ENCODE data around the gene ELMO1.

DNA sequence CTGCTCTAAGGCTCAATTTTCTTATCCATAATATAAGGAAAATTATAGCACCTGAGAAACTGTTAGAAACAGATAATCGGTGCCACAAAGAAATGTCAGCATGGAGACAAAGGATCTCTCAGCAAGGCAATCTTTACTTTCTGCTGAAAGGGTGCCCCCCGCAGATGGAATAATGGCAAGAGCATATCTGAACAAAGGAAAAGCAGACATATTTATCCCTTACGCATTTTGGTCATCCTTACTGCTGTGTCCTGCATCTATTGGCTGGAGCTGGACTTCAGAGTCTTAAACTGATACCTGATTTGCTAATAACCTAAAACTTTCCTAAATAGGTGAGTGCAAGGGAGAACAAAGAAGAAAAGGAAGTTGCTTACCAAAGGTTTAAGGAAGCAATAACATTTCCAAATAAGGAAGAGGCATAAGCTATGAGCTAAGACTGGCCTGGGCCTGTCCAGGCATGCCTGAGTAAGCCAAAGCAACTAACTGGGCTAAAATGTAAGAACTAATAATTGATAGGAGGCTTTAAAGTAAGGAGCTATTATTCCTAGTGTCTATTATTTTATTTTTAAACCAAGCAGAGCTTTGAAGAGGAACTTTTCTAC lies 39.6 kb upstream of the ELMO1 start:
- TF ChIP-seq, protein P1, sequence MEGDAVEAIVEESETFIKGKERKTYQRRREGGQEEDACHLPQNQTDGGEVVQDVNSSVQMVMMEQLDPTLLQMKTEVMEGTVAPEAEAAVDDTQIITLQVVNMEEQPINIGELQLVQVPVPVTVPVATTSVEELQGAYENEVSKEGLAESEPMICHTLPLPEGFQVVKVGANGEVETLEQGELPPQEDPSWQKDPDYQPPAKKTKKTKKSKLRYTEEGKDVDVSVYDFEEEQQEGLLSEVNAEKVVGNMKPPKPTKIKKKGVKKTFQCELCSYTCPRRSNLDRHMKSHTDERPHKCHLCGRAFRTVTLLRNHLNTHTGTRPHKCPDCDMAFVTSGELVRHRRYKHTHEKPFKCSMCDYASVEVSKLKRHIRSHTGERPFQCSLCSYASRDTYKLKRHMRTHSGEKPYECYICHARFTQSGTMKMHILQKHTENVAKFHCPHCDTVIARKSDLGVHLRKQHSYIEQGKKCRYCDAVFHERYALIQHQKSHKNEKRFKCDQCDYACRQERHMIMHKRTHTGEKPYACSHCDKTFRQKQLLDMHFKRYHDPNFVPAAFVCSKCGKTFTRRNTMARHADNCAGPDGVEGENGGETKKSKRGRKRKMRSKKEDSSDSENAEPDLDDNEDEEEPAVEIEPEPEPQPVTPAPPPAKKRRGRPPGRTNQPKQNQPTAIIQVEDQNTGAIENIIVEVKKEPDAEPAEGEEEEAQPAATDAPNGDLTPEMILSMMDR (IDR thresholded peaks at IDR 0.05) = no peak
- no peak for TF ChIP-seq POLR2AphosphoS5 (IDR thresholded peaks at IDR 0.05)
- TF ChIP-seq POLR2A (IDR thresholded peaks at IDR 0.05) = no peak
